ENCODE measurements around the gene STK10.

Gene STK10

DNA sequence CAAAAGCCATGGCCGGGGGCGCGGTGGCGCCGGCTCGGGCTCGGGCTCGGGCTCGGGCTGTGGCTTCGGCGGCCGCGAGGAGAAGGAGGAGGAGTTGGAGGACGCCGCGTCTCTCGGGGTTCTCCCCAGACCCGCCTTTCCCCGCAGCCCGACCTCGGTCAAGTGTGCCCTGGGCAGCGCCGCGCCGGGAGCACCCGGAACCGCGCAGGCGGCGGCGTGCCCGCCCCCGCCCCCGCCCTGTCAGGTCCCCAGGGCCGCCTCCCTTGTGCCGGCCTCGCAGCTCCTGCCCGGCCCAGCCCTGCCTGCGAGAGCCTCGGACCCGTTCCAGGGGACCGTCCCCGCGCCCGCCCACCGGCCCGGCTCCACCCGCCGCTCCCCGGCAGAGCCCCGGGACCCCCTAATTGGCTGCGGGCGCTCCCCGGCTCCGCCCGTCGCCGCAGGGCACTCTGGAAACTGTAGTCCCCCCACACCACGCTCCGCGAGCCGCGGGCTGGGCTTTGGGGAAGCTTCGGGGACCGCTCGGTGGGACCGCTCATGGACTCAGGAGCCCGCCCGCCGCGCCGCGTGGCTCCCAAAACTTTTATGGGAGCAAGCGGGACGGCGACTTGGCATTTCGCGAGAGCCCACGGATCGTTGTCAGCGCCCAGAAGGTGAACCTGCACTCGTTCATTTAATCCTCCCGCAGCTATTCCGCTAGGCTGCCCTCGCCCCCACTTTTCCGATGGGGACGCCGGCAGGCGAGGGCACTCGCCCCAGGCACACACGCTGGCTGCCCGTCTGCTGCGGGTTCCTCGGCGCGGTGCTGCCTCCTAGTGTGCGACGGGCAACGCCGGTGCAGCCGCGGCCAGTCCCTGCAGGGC, at the start of gene STK10:
TSS of gene STK10 (minus strand) at position 192 of the 860 bp plus-strand sequence. CDS start at position 10, 182 bp downstream.
- no peaks in the 10 kb centered on the region for H3K27me3 ChIP-seq (ENCODE audit: control insufficient read depth in 1 of 2, insufficient read depth in 2 of 2, low read length in 2 of 2)
- peak within 1 kb of the TSS; percentile 78 to 79 for H3K9ac ChIP-seq (ENCODE audit: low read length in 2 of 2)
- peak within 1 kb of the TSS; percentile 78 to 93 for H3K4me3 ChIP-seq (ENCODE audit: low read length in 2 of 2)
- peak within 1 kb of the TSS; percentile 75 for H3K27ac ChIP-seq (ENCODE audit: low read length)
- peaks cover 22% of the 10 kb centered on the region for H3K4me1 ChIP-seq (ENCODE audit: control insufficient read depth, insufficient read depth, low read length)
- H3K9me3 ChIP-seq (ENCODE audit: control insufficient read depth in 2 of 2, low read length in 2 of 2) = no peaks in the 10 kb centered on the region
- H3K36me3 ChIP-seq (ENCODE audit: control insufficient read depth in 2 of 2, insufficient read depth in 2 of 2, low read length in 2 of 2) = no peaks in the 10 kb centered on the region

DNA sequence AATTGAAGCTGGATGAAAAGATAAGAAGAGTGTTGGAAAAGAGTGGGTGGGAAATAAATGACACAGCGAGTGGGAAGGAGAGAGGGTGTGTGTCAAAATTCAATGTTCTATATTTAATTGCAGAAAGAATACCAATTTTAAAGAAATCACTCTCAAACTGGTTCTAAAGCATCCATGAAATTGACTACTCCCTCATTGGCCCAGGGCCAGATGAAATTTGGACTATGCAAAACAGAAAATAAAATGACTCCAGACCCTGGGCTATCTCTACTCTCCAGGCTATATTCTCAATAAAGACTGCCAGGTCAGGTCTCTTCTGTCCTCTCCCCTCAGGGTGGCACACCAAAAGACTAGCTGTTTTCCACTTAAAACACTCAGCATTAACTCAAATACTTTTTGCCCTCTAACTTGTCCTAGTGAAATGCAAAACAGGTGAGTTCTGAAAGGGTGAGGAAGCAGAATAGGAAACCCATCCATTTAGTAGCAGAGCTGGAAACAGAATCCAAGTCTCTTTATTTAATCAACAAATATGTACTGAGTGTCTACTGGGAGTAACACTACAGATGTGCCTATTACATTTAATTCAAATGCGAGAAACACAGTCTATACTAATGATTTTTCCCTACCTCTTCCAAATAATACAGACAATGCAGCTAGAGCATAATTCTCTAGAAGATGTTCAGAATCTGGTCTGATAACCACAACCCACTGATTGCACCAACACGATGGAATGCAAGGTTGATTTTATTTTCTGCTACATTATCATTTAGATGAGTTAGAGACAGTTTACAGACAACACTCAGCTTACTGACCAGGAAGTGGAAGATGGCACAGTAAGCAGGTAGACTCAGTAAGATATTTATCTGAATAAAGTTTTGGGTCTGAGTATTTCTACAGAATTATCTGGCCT, 48.1 kb upstream of the STK10 start:
- H3K9ac ChIP-seq (ENCODE audit: low read length in 2 of 2) = no peak overlapping the region
- H3K27me3 ChIP-seq (ENCODE audit: control insufficient read depth in 1 of 2, insufficient read depth in 2 of 2, low read length in 2 of 2) = no peaks in the 10 kb centered on the region
- no peaks in the 10 kb centered on the region for H3K9me3 ChIP-seq (ENCODE audit: control insufficient read depth in 2 of 2, low read length in 2 of 2)
- H3K4me3 ChIP-seq (ENCODE audit: low read length in 2 of 2) = no peak overlapping the region
- peaks cover 0 to 3% of the 10 kb centered on the region in 2 donors for H3K36me3 ChIP-seq (ENCODE audit: control insufficient read depth in 2 of 2, insufficient read depth in 2 of 2, low read length in 2 of 2)
- no peaks in the 10 kb centered on the region for H3K4me1 ChIP-seq (ENCODE audit: control insufficient read depth, insufficient read depth, low read length)
- no peak overlapping the region for H3K27ac ChIP-seq (ENCODE audit: low read length)

DNA sequence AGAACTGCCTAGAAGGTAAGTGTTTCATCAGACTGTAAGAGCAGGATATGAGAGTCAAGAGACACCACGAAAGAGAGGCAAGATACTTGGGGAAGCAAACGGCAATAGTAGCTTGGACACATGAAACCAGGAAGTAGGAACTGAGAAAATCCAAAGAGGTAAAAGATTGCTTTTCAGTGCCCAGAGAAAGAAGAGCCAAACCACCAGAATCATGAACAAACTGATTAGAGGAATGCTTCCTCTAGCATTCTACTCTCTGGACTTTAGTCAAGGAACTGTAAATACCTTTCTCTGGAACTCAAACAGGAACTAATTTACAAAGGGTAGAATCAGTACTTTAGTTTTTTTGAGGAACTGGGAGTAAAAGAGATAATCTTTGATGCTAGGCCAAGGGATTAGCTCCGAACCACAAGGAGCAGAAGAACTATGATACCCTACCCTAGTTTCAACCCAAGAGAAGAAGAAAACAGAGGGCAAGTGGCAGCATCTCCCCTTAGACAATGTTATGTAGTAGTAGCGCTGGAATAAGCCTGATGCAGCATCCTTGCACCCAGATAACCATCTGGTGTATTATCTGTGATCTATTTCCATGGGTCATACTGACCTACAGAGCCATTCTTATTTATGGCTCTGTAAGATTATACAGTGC, 47.2 kb upstream of the STK10 start:
- Histone ChIP-seq H3K9me3 (ENCODE audit: control insufficient read depth in 2 of 2, low read length in 2 of 2) (no peaks in the 10 kb centered on the region), H3K27ac (ENCODE audit: low read length) (no peak overlapping the region), H3K4me3 (ENCODE audit: low read length in 2 of 2) (no peak overlapping the region), H3K9ac (ENCODE audit: low read length in 2 of 2) (no peak overlapping the region), H3K4me1 (ENCODE audit: control insufficient read depth, insufficient read depth, low read length) (no peaks in the 10 kb centered on the region), H3K36me3 (ENCODE audit: control insufficient read depth in 2 of 2, insufficient read depth in 2 of 2, low read length in 2 of 2) (peaks cover 0 to 3% of the 10 kb centered on the region in 2 donors), H3K27me3 (ENCODE audit: control insufficient read depth in 1 of 2, insufficient read depth in 2 of 2, low read length in 2 of 2) (no peaks in the 10 kb centered on the region)

GRCh38 chr5:172234031-172234430, 46.0 kb upstream of the STK10 start:
- Histone ChIP-seq H3K4me3 (ENCODE audit: low read length in 2 of 2) (no peak overlapping the region), H3K4me1 (ENCODE audit: control insufficient read depth, insufficient read depth, low read length) (no peaks in the 10 kb centered on the region), H3K36me3 (ENCODE audit: control insufficient read depth in 2 of 2, insufficient read depth in 2 of 2, low read length in 2 of 2) (peaks cover 0 to 3% of the 10 kb centered on the region in 2 donors), H3K9me3 (ENCODE audit: control insufficient read depth in 2 of 2, low read length in 2 of 2) (no peaks in the 10 kb centered on the region), H3K27ac (ENCODE audit: low read length) (no peak overlapping the region), H3K9ac (ENCODE audit: low read length in 2 of 2) (no peak overlapping the region), H3K27me3 (ENCODE audit: control insufficient read depth in 1 of 2, insufficient read depth in 2 of 2, low read length in 2 of 2) (no peaks in the 10 kb centered on the region)

DNA sequence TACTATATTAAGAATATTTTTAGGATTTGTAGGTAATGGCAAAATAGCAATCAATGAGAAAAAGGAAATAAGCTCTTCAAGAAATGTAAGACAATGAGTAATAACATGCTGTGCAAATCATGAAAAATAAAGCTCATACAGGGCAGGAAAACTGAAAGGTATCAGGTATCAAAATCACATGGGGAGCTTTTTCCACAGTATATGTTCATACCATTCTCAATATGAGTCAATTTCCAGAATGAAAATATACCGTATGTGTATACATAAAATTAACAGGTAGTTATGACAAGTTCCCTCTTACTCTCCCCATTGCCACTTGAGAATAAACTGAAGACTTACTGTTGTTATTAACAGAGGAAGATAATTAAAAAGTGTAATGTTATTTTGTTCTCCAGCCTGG, 41.9 kb upstream of the STK10 start:
- peaks cover 0 to 3% of the 10 kb centered on the region in 2 donors for H3K36me3 ChIP-seq (ENCODE audit: control insufficient read depth in 2 of 2, insufficient read depth in 2 of 2, low read length in 2 of 2)

DNA sequence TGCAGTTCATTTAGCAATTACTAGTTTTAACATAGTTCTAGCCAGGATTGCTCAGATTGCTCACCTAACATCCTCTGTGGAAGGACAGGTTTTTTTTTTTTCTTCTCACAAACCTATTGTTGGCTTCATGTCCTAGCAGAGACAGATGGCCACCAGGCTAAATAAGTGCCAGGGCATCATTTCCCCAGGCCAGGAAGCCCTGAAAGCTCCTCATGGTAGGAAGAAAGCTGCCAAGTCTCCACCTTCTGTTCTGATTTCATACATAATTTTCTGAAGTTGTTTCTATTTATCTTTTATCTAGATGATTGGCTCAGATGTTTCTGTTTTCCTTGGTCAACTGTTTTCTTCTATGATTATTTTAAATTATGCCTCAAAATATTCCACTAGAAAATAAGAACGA, 37.0 kb upstream of the STK10 start:
- Histone ChIP-seq H3K4me3 (ENCODE audit: low read length in 2 of 2) (no peak overlapping the region), H3K9ac (ENCODE audit: low read length in 2 of 2) (no peak overlapping the region), H3K4me1 (ENCODE audit: control insufficient read depth, insufficient read depth, low read length) (no peaks in the 10 kb centered on the region), H3K27me3 (ENCODE audit: control insufficient read depth in 1 of 2, insufficient read depth in 2 of 2, low read length in 2 of 2) (no peaks in the 10 kb centered on the region), H3K36me3 (ENCODE audit: control insufficient read depth in 2 of 2, insufficient read depth in 2 of 2, low read length in 2 of 2) (peaks cover 0 to 3% of the 10 kb centered on the region in 2 donors), H3K27ac (ENCODE audit: low read length) (no peak overlapping the region), H3K9me3 (ENCODE audit: control insufficient read depth in 2 of 2, low read length in 2 of 2) (no peaks in the 10 kb centered on the region)

More for the DNA sequence above, 41.9 kb upstream of the STK10 start:
- Histone ChIP-seq H3K9ac (ENCODE audit: low read length in 2 of 2) (no peak overlapping the region), H3K9me3 (ENCODE audit: control insufficient read depth in 2 of 2, low read length in 2 of 2) (no peaks in the 10 kb centered on the region), H3K4me1 (ENCODE audit: control insufficient read depth, insufficient read depth, low read length) (no peaks in the 10 kb centered on the region), H3K27me3 (ENCODE audit: control insufficient read depth in 1 of 2, insufficient read depth in 2 of 2, low read length in 2 of 2) (no peaks in the 10 kb centered on the region), H3K27ac (ENCODE audit: low read length) (no peak overlapping the region), H3K4me3 (ENCODE audit: low read length in 2 of 2) (no peak overlapping the region)

DNA sequence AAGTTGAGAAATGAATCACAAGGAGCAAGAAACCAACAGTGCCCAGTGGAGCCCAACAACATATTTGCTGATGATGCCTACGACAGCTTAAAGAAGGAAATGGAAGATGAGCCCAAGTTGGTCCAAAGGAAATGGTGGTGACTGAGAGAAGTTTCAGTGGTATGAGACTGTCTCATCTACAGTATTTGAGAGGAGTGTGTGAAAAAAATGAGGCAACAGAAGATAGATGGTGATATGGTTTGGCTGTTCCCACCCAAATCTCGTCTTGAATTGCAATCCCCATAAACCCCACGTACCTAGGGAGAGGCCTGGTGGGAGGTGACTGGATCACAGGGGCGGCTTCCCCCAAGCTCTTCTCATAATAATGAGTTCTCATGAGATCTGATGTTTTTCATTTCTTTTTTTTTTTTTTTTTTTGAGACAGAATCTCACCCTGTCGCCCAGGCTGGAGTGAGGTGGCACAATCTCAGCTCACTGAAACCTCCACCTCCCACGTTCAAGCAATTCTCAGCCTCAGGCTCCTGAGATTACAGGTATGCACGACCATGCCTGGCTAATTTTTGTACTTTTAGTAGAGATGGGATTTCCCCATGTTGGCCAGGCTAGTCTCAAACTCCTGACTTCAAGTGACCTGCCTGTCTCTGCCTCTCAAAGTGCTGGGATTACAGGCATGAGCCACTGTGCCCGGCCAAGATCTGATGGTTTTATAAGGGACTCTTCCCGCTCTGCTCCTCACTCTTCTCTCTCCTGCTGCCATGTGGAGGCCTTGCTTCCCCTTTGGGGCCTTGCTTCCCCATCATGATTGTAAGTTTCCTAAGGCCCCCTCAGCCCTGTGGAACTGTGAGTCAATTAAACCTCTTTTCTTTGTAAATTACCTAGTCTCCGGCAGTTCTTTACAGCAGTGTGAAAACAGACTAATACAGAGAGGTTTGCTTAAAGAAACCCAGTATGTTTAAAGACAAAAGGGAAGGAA, 36.2 kb upstream of the STK10 start:
- Histone ChIP-seq H3K4me3 (ENCODE audit: low read length in 2 of 2) (no peak overlapping the region), H3K27me3 (ENCODE audit: control insufficient read depth in 1 of 2, insufficient read depth in 2 of 2, low read length in 2 of 2) (no peaks in the 10 kb centered on the region), H3K9ac (ENCODE audit: low read length in 2 of 2) (no peak overlapping the region), H3K9me3 (ENCODE audit: control insufficient read depth in 2 of 2, low read length in 2 of 2) (no peaks in the 10 kb centered on the region), H3K27ac (ENCODE audit: low read length) (no peak overlapping the region), H3K4me1 (ENCODE audit: control insufficient read depth, insufficient read depth, low read length) (no peaks in the 10 kb centered on the region), H3K36me3 (ENCODE audit: control insufficient read depth in 2 of 2, insufficient read depth in 2 of 2, low read length in 2 of 2) (peaks cover 0 to 3% of the 10 kb centered on the region in 2 donors)

- Histone ChIP-seq H3K9me3 (ENCODE audit: control insufficient read depth in 2 of 2, low read length in 2 of 2) (no peaks in the 10 kb centered on the region), H3K27ac (ENCODE audit: low read length) (no peak overlapping the region), H3K9ac (ENCODE audit: low read length in 2 of 2) (no peak overlapping the region), H3K4me1 (ENCODE audit: control insufficient read depth, insufficient read depth, low read length) (no peaks in the 10 kb centered on the region), H3K27me3 (ENCODE audit: control insufficient read depth in 1 of 2, insufficient read depth in 2 of 2, low read length in 2 of 2) (no peaks in the 10 kb centered on the region), H3K4me3 (ENCODE audit: low read length in 2 of 2) (no peak overlapping the region), H3K36me3 (ENCODE audit: control insufficient read depth in 2 of 2, insufficient read depth in 2 of 2, low read length in 2 of 2) (peaks cover 3% of the 10 kb centered on the region in 2 donors)
These were observed 31.3 kb upstream of the STK10 start for GRCh38 chr5:172219296-172219695.

DNA sequence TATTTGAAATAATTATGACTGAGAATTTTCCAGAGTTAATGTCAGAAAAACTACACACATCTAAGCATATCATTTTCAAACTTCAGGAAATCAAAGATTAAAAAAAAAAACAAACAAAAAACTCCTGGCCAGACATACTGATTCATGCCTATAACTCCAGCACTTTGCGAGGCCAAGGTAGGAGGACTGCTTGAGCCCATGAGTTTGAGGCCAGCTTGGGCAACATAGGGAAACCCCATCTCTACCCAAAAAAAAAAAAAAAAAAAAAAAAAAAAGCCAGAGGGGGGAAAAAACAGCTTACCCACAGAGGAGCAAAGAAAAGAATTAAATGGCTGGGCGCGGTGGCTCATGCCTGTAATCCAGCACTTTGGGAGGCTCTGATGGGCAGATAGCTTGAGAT, 28.3 kb upstream of the STK10 start:
- H3K4me1 ChIP-seq (ENCODE audit: control insufficient read depth, insufficient read depth, low read length) = no peaks in the 10 kb centered on the region
- no peak overlapping the region for H3K9ac ChIP-seq (ENCODE audit: low read length in 2 of 2)
- no peaks in the 10 kb centered on the region for H3K9me3 ChIP-seq (ENCODE audit: control insufficient read depth in 2 of 2, low read length in 2 of 2)
- peaks cover 5 to 14% of the 10 kb centered on the region in 2 donors for H3K36me3 ChIP-seq (ENCODE audit: control insufficient read depth in 2 of 2, insufficient read depth in 2 of 2, low read length in 2 of 2)
- no peak overlapping the region for H3K4me3 ChIP-seq (ENCODE audit: low read length in 2 of 2)
- no peak overlapping the region for H3K27ac ChIP-seq (ENCODE audit: low read length)
- no peaks in the 10 kb centered on the region for H3K27me3 ChIP-seq (ENCODE audit: control insufficient read depth in 1 of 2, insufficient read depth in 2 of 2, low read length in 2 of 2)

All from stomach smooth muscle (tissue), 2 donors.